A549 (cell line): ENCODE data around the gene STT3B.

Experiments
- BHLHE40 ChIP-seq: IDR thresholded peaks from 2 replicates; pipeline ENCODE4 v1.6.1; 2012; ENCODE audit warnings: low read depth, low read length, inconsistent platforms
- CTCF ChIP-seq: fragments of >200 bp; sonication (Bioruptor Twin); formaldehyde crosslinking; IDR thresholded peaks from 3 replicates; pipeline ENCODE4 v1.5.1; 2016
- ESRRA ChIP-seq: fragments of 150-350 bp; IDR thresholded peaks from 2 replicates; pipeline ENCODE4 v1.6.1; 2014; ENCODE audit warnings: mild to moderate bottlenecking, low read length, borderline replicate concordance
- JUNB ChIP-seq: fragments of >200 bp; sonication (Bioruptor Twin); formaldehyde crosslinking; IDR thresholded peaks from 2 replicates; pipeline ENCODE4 v1.6.1; 2016
- MAFK ChIP-seq: fragments of 450-650 bp; IDR thresholded peaks from 2 replicates; pipeline ENCODE4 v1.6.1; 2014; ENCODE audit not compliant: partially characterized antibody
- MAX ChIP-seq: IDR thresholded peaks from 2 replicates; pipeline ENCODE4 v1.6.1; 2012
- NR3C1 ChIP-seq: fragments of >200 bp; sonication (Bioruptor Twin); formaldehyde crosslinking; IDR thresholded peaks from 3 replicates; pipeline ENCODE4 v1.6.1; 2017
- PHF8 ChIP-seq: fragments of 200-600 bp; sonication (generic); IDR thresholded peaks from 2 replicates; pipeline ENCODE4 v1.6.1; 2016; ENCODE audit warnings: low read depth, mild to moderate bottlenecking, antibody characterized with exemption, moderate library complexity, borderline replicate concordance
- RCOR1 ChIP-seq: fragments of 150-350 bp; IDR thresholded peaks from 2 replicates; pipeline ENCODE4 v1.6.1; 2014; ENCODE audit warnings: antibody characterized with exemption, low read length, low read depth
- REST ChIP-seq: fragments of 200-600 bp; sonication (generic); IDR thresholded peaks from 2 replicates; pipeline ENCODE4 v1.6.1; 2016; ENCODE audit warnings: antibody characterized with exemption, mild to moderate bottlenecking, moderate library complexity
- RNF2 ChIP-seq: fragments of 200-600 bp; sonication (generic); IDR thresholded peaks from 2 replicates; pipeline ENCODE4 v1.6.1; 2016; ENCODE audit warnings: low read depth, mild to moderate bottlenecking, antibody characterized with exemption, moderate library complexity, borderline replicate concordance
- SREBF2 ChIP-seq: fragments of 450-650 bp; IDR thresholded peaks from 2 replicates; pipeline ENCODE4 v1.6.1; 2014; ENCODE audit warnings: mild to moderate bottlenecking, moderate library complexity
- TFCP2L1 ChIP-seq: fragments of 250-450 bp; sonication (Bioruptor Pico); IDR thresholded peaks from 2 replicates; pipeline ENCODE4 v1.5.0; 2021; ENCODE audit warnings: mild to moderate bottlenecking

DNA sequence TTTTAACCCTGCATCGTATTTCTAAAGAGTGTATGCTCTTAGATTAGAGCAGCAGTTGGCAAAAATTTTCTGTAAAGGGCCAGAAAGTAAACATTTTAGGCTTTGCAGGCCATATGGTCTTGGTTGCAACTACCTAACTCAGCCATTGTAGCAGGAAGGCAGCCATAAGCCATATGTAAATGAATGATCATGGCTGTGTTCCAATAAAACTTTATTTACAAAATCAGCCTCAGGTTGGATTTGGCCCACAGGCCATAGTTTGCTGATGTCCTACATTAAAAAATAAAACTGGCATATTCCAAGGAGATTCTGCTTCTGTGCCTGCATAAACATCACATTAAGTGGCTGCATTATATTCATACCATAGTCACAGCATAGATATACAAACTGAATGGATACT is 134.9 kb downstream of the STT3B start:
- TF ChIP-seq RNF2 (no peak), PHF8 (no peak), CTCF (no peak), RCOR1 (no peak), TFCP2L1 (no peak), REST (no peak), NR3C1 (no peak), MAFK (no peak), ESRRA (no peak), JUNB (no peak), MAX (no peak), SREBF2 (no peak), BHLHE40 (no peak)
